Measurements from ENCODE around the gene CNOT4.

DNA sequence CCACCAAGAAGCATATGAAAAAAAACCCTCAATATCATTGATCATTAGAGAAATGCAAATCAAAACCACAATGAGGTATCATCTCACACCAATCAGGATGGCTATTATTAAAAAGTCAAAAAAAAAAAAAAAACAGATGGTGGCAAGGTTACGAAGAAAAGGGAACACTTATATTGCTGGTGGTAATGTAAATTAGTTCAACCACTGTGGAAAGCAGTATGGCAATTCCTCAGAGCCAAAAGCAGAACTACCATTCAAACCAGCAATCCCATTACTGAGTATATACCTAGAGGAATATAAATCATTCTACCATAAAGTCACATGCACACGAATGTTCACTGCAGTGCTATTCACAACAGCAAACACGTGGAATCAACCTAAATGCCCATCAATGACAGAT, 46.0 kb downstream of the CNOT4 start:
- TF ChIP-seq CTCF (conservative IDR thresholded peaks at IDR 0.05) = no peak
- no peak for TF ChIP-seq EZH2 (IDR thresholded peaks at IDR 0.05; ENCODE audit: low read depth)

Data from PC-9 (cell line).